Cortex of kidney (tissue), 1 donor: ENCODE measurements around the gene KDM8.
"Not testable (repeated sequence)": the region's sequence is repeated elsewhere in the genome, so short reads cannot be mapped to it uniquely, and the experiment has no call there.

Experiments used
- DNase-seq: peaks from one replicate; lab custom pipeline; 2025; lab: John Stamatoyannopoulos, UW

The KDM8 gene

GRCh38 chr16:27191352-27191924 is 11.9 kb upstream of the KDM8 start:
- DNase-seq: no peak

- no peak for DNase-seq
Measured at GRCh38 chr16:27193300-27193990, 9.9 kb upstream of the KDM8 start.

DNA sequence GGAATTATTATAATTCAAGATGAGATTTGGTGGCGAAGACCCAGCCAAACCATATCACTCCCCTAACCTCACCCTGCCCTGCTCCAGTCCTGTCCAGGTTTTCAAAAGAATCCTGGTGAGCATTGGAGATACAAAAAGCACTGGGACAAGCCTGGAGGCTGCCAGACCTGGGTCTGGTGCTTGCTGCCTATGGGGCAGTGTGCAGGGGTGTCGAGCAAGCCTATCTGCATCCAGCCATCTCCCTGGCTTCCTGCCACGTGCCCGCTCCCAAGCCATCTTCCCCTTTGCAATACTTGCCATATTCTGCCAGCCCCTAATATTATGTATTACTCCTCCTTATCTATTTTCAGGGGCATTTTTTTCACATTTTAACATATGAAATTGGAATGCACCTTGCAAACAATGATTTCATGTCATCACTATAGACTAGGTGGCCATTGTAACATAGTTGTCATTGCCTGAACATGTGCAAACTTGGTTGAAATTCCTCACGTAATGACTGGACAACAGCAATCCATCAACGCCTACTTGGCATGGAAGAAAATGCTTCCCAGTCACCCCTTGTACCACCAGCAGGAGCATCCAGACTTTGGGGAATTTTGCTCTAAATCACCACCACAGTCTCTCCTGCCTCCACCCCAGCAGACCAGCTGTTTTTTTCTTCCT is 8.1 kb upstream of the KDM8 start:
- no peak for DNase-seq

- DNase-seq: no peak
Measured at GRCh38 chr16:27195941-27196595, 7.3 kb upstream of the KDM8 start.

DNA sequence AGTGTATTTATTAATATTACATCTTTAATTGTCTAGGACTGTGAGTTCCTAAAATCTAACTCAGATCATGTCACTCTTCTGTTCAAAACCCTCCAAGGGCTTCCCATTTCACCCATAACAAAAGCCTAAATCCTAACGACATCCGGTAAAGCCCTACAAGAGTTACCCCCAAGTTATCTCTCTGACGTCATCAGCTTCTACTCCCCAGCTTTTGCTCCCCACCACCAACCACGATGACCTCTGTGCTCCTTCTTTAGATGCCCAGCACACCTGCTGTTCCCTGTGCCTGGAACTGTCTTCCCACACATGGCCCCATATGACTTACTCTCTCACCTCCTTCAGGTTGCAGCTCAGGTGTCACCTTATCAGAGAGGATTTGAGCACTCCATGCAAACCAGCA is 6.3 kb upstream of the KDM8 start:
- DNase-seq: no peak

GRCh38 chr16:27198451-27199234 is 4.7 kb upstream of the KDM8 start:
- DNase-seq: no peak

DNA sequence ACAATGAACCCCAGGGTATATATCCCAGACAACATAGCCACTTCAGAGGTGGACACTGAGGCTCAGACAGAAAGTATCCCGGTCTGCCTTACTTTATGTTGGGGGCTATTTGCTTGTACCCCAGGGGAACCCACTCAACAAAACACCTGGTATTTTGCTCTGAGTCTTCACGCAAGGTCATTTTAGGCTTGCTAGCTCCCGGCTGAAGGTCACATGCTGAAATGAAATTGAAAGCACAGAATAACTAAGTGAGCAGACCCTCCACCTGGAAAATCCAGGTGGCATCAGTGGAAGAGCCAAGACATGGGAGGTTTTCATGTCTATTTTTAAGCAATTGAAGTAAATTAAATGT is 4.1 kb upstream of the KDM8 start:
- no peak for DNase-seq

DNA sequence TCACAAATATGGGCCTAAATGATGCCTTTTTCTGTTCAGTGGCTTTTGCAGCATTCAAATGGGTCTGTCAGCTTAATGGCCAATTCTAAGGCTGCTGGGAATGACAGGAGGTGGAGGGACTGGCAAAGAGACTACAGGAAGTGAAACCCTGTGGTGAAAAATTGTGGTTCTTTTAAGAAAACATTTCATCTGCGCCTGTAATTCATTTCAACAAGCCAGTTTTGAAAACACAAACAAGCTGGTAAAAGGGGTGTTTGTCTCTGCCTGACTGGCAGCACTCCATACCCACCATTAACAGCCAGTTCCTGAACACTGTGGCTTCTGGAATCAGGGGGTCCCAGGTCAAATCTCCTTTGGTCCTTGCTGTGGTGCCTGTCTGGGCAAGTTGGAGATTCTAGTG is 3.6 kb upstream of the KDM8 start:
- DNase-seq: no peak

GRCh38 chr16:27200914-27201313 is 2.4 kb upstream of the KDM8 start:
- not testable (repeated sequence) for DNase-seq

- no peak for DNase-seq
Measured at GRCh38 chr16:27202923-27203506, 311 bp upstream of the KDM8 start.

GRCh38 chr16:27204312-27204915 is 1.1 kb downstream of the KDM8 start:
- DNase-seq: no peak

DNA sequence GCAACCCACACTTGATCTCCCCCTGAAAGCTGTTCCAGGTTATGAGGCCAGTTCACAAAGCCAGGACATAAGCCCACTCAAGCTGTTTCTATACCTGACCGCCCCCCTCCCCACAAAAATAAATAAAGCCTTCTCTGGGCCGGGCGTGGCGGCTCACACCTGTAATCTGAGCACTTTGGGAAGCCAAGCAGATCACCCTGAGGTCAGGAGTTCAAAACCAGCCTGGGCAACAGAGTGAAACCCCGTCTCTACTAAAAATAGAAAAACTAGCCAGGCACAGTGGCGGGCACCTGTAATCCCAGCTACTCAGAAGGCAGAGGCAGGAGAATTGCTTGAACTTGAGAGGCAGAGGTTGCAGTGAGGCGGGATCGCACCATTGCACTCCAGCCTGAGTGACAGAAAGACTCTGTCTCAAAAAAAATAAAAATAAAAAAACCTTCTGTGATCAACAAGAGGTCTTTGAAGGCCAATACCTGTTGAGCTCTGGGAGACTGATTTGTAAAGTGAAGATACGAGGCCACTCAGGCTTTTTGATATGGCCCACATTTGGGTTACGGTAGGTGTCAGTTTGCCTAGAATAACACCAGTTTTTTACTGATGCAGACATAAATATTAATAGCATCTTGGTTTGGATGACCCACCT is 2.2 kb downstream of the KDM8 start:
- no peak for DNase-seq

GRCh38 chr16:27207121-27207520 is 3.8 kb downstream of the KDM8 start:
- DNase-seq: not testable (repeated sequence)

DNA sequence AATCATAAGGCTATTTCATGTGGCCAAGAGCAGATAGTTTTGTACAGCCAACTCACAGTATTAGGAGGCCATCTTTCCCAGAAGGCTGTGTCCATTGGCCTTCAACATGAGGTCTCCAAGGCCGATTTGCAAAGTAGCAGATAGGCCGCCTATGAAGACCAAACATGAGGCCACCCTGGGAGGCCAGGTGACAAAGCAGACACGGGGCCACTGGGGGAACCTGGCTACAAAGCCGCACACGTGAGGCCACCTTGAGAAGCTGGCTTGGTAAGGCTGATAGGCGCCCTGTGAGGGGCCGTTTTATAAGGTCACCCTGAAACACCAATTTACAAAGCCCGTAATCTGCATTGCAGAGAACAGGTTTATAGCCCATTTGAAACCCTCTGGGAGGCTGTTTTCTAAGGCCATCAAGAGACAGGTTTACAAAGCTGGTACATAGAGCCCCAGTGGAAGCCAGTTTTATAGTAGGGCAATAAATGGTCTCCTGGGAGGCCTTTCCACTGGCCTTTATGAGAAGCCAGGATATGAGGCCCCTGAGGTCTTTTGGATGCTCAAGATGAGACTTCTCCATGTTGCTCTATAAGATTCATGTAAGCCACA is 4.9 kb downstream of the KDM8 start:
- no peak for DNase-seq

GRCh38 chr16:27208796-27209195 is 5.5 kb downstream of the KDM8 start:
- DNase-seq: no peak

- DNase-seq: no peak
Measured at GRCh38 chr16:27209591-27209990, 6.3 kb downstream of the KDM8 start.

- no peak for DNase-seq
Measured at GRCh38 chr16:27210174-27210573, 6.8 kb downstream of the KDM8 start.

- DNase-seq: no peak
Measured at GRCh38 chr16:27211026-27211425, 7.7 kb downstream of the KDM8 start.

DNA sequence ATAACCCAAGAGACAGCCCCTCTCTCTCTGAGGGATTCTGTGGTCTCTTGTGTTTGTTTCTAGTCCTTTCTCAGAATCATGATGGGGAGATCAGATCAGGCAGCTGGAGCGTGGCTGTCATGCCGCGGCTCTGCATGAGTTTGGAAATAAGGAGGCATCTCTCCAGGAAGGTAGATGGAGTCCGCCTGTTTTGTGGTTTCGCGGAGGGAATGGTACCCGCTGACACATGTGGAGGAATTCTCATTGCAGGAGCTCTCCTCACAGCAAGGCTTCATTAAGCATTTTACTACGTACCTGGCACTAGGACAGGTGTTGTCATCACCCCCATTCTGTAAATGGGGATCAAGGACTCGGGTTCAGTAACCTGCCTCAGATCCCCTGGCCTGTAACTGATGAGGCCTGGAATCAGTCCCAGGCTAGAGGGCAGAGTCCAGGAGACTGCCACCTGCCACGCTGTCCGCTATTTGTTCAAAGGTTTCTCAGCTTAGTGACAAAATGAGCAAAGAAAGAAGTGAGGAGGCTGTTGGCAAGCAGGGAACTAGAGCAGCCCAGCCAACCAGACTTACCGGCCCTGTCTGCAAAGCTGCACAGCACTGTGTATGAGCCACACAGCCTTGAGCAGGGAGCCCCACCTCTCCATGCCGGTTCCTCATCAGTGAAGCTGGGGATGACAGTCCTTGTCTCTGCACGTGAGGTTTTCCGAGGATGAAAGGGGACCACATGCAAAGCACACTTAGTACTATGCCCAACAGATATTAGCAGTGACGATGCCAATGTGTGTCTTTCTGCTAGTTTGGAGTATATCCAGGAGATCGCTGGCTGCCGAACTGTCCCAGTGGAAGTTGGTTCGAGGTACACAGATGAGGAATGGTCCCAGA is 11.0 kb downstream of the KDM8 start:
- no peak for DNase-seq

DNA sequence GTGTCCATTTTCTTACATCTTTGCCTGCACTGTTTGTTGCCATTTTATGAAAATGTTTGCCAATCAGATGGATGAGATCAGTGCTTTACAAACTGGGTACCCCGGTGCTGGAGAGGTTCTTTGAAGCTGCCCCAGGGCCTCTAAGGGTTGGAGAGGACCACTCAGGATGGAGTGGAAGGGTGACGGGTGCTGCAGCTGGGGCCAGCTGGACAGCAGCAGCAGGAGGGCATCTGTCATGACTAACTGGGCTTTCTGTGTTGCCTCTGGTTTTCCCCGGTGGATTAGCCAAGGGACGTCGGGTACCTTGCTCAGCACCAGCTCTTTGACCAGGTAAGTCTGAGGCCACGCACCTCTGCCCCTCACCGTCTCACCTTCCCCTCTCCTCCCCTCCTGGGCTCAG is 12.3 kb downstream of the KDM8 start:
- no peak for DNase-seq
